K562 (cell line): ENCODE measurements around the gene GCSH. TPM values are rescaled to one million over a fixed set of nuclear protein-coding genes. Genes with fewer than 3 reads are reported as not detected.

ENCODE experiments used
- ATAC-seq: fragments of 200-7000 bp; cut with Tn5 transposase; 3 replicates; pipeline ENCODE4 v1.9.1; 2020; ENCODE audit warnings: moderate library complexity
- BruUV-seq: library from RNA; stranded (reverse); fragments of 400-500 nt; replicated peaks from 2 replicates; lab custom pipeline; 2021; lab: Mats Ljungman, UMichigan
- CTCF ChIA-PET: fragments of 300-600 bp; formaldehyde crosslinking; extraction: SDS; loops from one replicate; lab custom pipeline; 2021; ENCODE audit warnings: low intra/inter-chr PET ratio; lab: Yijun Ruan, JAX
- POLR2A ChIA-PET: fragments of 300-600, 350-650 bp; sonication (Branson Sonifier 250); formaldehyde crosslinking; extraction: SDS; loops from one replicate; lab custom pipeline; 2021; ENCODE audit warnings: antibody characterized with exemption, inconsistent platforms; lab: Yijun Ruan, JAX
- DNase-seq, 4 experiments: peaks; one replicate each; pipeline versions ENCODE4 v3.0.0 to v3.0.0-alpha.2; 2011 to 2018; ENCODE audit warnings: low spot score in 3 of 4, mixed read lengths in 3 of 4; ENCODE audit errors: extremely low read depth in 1 of 4
- FAIRE-seq: peaks from 2 replicates; lab custom pipeline; 2011; peaks lifted over from hg19 to GRCh38; lab: Jason Lieb, UNC
- H2AFZ ChIP-seq: 2 replicates; pipeline ENCODE4 v1.6.0; 2011; ENCODE audit warnings: low read depth, low read length, control low read depth, inconsistent platforms
- H3K27ac ChIP-seq: fragments of 200-600 bp; 3 replicates; pipeline ENCODE4 v1.8.0; 2011; ENCODE audit warnings: low read depth, mild to moderate bottlenecking, control low read depth, inconsistent platforms, low read length, moderate library complexity, mixed read lengths; ENCODE audit errors: extremely low read depth
- H3K27me3 ChIP-seq, 2 experiments: fragments of 300-600 bp in 1 of 2; 2 replicates in 1 of 2; 3 replicates in 1 of 2; pipeline versions ENCODE4 v1.6.0 to v1.8.0; 2011; ENCODE audit warnings: inconsistent platforms in 2 of 2, low read length in 2 of 2, mild to moderate bottlenecking in 1 of 2, mixed read lengths in 1 of 2, moderate library complexity in 1 of 2; ENCODE audit not compliant: control insufficient read depth in 2 of 2, insufficient read depth in 2 of 2
- H3K36me3 ChIP-seq: fragments of 300-600 bp; 3 replicates; pipeline ENCODE4 v1.8.0; 2011; ENCODE audit warnings: mild to moderate bottlenecking, low read length, inconsistent platforms; ENCODE audit not compliant: control insufficient read depth, insufficient read depth
- H3K4me1 ChIP-seq, 2 experiments: fragments of 200-600 bp in 1 of 2; replicated peaks in 1 of 2; 2 replicates in 1 of 2; 3 replicates in 1 of 2; pipeline versions ENCODE4 v1.5.1 to v1.8.0; 2011; ENCODE audit warnings: inconsistent platforms in 2 of 2, low read length in 2 of 2, mild to moderate bottlenecking in 1 of 2, mixed read lengths in 1 of 2, moderate library complexity in 1 of 2; ENCODE audit not compliant: control insufficient read depth in 2 of 2, insufficient read depth in 2 of 2
- H3K4me2 ChIP-seq: 2 replicates; pipeline ENCODE4 v1.6.1; 2011; ENCODE audit warnings: low read length, control low read depth, inconsistent platforms, mixed read lengths; ENCODE audit not compliant: insufficient read depth
- H3K4me3 ChIP-seq: fragments of 200-600 bp; sonication (generic), shearing (Covaris generic); 2 replicates; pipeline ENCODE4 v1.5.1; 2016; ENCODE audit warnings: control low read depth, inconsistent platforms
- H3K79me2 ChIP-seq: fragments of 200-600 bp; 3 replicates; pipeline ENCODE4 v1.8.0; 2011; ENCODE audit warnings: low read length, inconsistent platforms; ENCODE audit not compliant: control insufficient read depth, insufficient read depth
- H3K9ac ChIP-seq, 2 experiments: 2 replicates each; pipeline versions ENCODE4 v1.6.0 to v1.6.1; 2011; ENCODE audit warnings: low read depth in 2 of 2, low read length in 2 of 2, control low read depth in 1 of 2, inconsistent platforms in 1 of 2, mild to moderate bottlenecking in 1 of 2, mixed read lengths in 1 of 2; ENCODE audit not compliant: insufficient read depth in 1 of 2
- H3K9me1 ChIP-seq: one replicate; pipeline ENCODE4 v1.6.0; 2011; ENCODE audit warnings: inconsistent platforms, mild to moderate bottlenecking, low read length, moderate library complexity; ENCODE audit not compliant: control insufficient read depth, insufficient read depth
- H3K9me3 ChIP-seq: replicated peaks from 2 replicates; pipeline ENCODE4 v1.5.1; 2011; ENCODE audit warnings: low read depth, low read length, inconsistent platforms; ENCODE audit not compliant: control insufficient read depth, insufficient read depth
- H4K20me1 ChIP-seq: replicated peaks from 2 replicates; pipeline ENCODE4 v1.6.1; 2011; ENCODE audit warnings: low read length, inconsistent platforms, mixed read lengths; ENCODE audit not compliant: control insufficient read depth, insufficient read depth
- ATF3 ChIP-seq, 2 experiments: fragments of 450-650 bp in 1 of 2; sonication (generic) in 1 of 2; formaldehyde crosslinking in 1 of 2; IDR thresholded peaks in 1 of 2; conservative IDR thresholded peaks in 1 of 2; 2 replicates each; pipeline versions ENCODE4 v1.6.1 to v1.8.1; 2016 to 2023; ENCODE audit warnings: mild to moderate bottlenecking in 2 of 2, moderate library complexity in 2 of 2, inconsistent platforms in 1 of 2, missing genetic modification reagents in 1 of 2
- CTBP1 ChIP-seq: fragments of 450-650 bp; IDR thresholded peaks from 2 replicates; pipeline ENCODE4 v1.6.1; 2016; ENCODE audit warnings: borderline replicate concordance
- ETV5 ChIP-seq: sonication (generic); formaldehyde crosslinking; IDR thresholded peaks from 2 replicates; pipeline ENCODE4 v1.4.0; 2020; ENCODE audit warnings: low read depth, mild to moderate bottlenecking, missing genetic modification reagents
- HNRNPK ChIP-seq: fragments of 200-400 bp; formaldehyde crosslinking; IDR thresholded peaks from one replicate; pipeline ENCODE4 v1.6.1; 2018; ENCODE audit warnings: mild to moderate bottlenecking, low read depth, low read length; ENCODE audit not compliant: poor library complexity, severe bottlenecking
- KDM1A ChIP-seq, 2 experiments: fragments of 450-650 bp; IDR thresholded peaks; 2 replicates each; pipeline ENCODE4 v1.6.1; 2016; ENCODE audit warnings: mild to moderate bottlenecking in 2 of 2
- MCM2 ChIP-seq: fragments of 450-650 bp; IDR thresholded peaks from 2 replicates; pipeline ENCODE4 v1.6.1; 2017; ENCODE audit warnings: low read depth, mild to moderate bottlenecking
- TCF7 ChIP-seq: sonication (generic); IDR thresholded peaks from 2 replicates; pipeline ENCODE4 v1.6.1; 2016; ENCODE audit warnings: antibody characterized with exemption, borderline replicate concordance
- ZBTB5 ChIP-seq: fragments of 450-650 bp; IDR thresholded peaks from 2 replicates; pipeline ENCODE4 v1.6.1; 2017; ENCODE audit warnings: antibody characterized with exemption
- ZNF12 ChIP-seq: sonication (generic); formaldehyde crosslinking; IDR thresholded peaks from 2 replicates; pipeline ENCODE4 v1.4.0; 2020; ENCODE audit warnings: mild to moderate bottlenecking, missing genetic modification reagents
- ZNF311 ChIP-seq: fragments of 250-450 bp; sonication (Bioruptor Pico); IDR thresholded peaks from 2 replicates; pipeline ENCODE4 v1.4.0; 2020; ENCODE audit warnings: mild to moderate bottlenecking, moderate library complexity
- ZNF436 ChIP-seq: fragments of 250-450, 450-650 bp; sonication (Bioruptor Pico); formaldehyde crosslinking; IDR thresholded peaks from 2 replicates; pipeline ENCODE4 v1.7.0; 2020; ENCODE audit warnings: mild to moderate bottlenecking
- ZZZ3 ChIP-seq: fragments of 450-650 bp; IDR thresholded peaks from 2 replicates; pipeline ENCODE4 v1.6.1; 2016; ENCODE audit warnings: antibody characterized with exemption, mild to moderate bottlenecking, moderate library complexity
- WGBS: fragments of 100-300 bp; shearing (Covaris generic); methylation state at CpG from one replicate; pipeline ENCODE4 v1.1.6; 2016; ENCODE audit warnings: low coverage, mixed read lengths; ENCODE audit not compliant: insufficient coverage; ENCODE audit errors: missing lambda C conversion rate; 5-methylcytosine and 5-hydroxymethylcytosine counted together
- in situ Hi-C: fragments of 300-500 bp; cut with MboI; formaldehyde crosslinking; loops from 4 replicates; pipeline ENCODE4 v1.15.0; 2018; ENCODE audit warnings: inconsistent platforms, mixed read lengths
- intact Hi-C: fragments of 100-400 bp; cut with micrococcal nuclease; formaldehyde crosslinking; loops from 2 replicates; pipeline ENCODE4 v1.14.2; 2022
- polyA plus RNA-seq, 8 experiments: library from polyadenylated mRNA; depleted of rRNA in 4 of 8; stranded (reverse) in 5 of 8; unstranded in 3 of 8; fragments of >200 nt; fragmentation: Nextera tagmentation in 2 of 8; fragmentation: Illumina TruSeq in 1 of 8; extraction: Ambion mirVana in 2 of 8; extraction: Trizol in 1 of 8; gene quantifications; 2 replicates each; pipeline versions ENCODE4 v1.2.1 to v1.2.3, GENCODE V29; 2011 to 2014; ENCODE audit warnings: inconsistent platforms in 1 of 8, missing spikeins in 1 of 8
- total RNA-seq, 7 experiments: library from RNA; depleted of rRNA in 6 of 7; stranded (reverse); fragments of >200 nt in 6 of 7; fragmentation: Illumina TruSeq in 2 of 7; extraction: Trizol in 2 of 7; gene quantifications; 2 replicates each; pipeline versions ENCODE4 v1.2.1 to v1.2.3, GENCODE V29; 2011 to 2021; ENCODE audit warnings: low replicate concordance in 1 of 7
- TF ChIP-seq, protein P1 (sequence below): fragments of 250-450 bp; sonication (Bioruptor Pico); IDR thresholded peaks from 2 replicates; pipeline ENCODE4 v1.8.0; 2021; ENCODE audit warnings: borderline replicate concordance, mild to moderate bottlenecking, moderate library complexity; ENCODE audit not compliant: poor library complexity, severe bottlenecking

Gene GCSH
- total and polyA plus RNA-seq, 9 of the 15 experiments (the other 6 are each of a cell fraction or from before 2014, with no cell fraction given) = 35.0 to 121 (median 89.0) TPM

- in situ Hi-C loops (no loop called here), intact Hi-C loops (no loop called here)
- H3K36me3 ChIP-seq = no peaks in the 10 kb centered on the region
- H3K79me2 ChIP-seq = no peaks in the 10 kb centered on the region
- ATAC-seq (no peak), DNase-seq (no peak), FAIRE-seq (no peak)
- no TSS peak for BruUV-seq
- H4K20me1 ChIP-seq = no peaks in the 10 kb centered on the region
- H3K27ac ChIP-seq = no peak overlapping the region
- TF ChIP-seq, protein P1, sequence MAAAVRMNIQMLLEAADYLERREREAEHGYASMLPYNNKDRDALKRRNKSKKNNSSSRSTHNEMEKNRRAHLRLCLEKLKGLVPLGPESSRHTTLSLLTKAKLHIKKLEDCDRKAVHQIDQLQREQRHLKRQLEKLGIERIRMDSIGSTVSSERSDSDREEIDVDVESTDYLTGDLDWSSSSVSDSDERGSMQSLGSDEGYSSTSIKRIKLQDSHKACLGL (CRISPR knock-in tag) = no peak
- peak; percentile 97 for TF ChIP-seq ZNF12 (CRISPR knock-in tag)
- POLR2A ChIA-PET = no interaction called here
- H3K4me2 ChIP-seq = no peak overlapping the region
- WGBS = 50% methylated on average over 4 of the region's 4 CpGs
- H3K27me3 ChIP-seq = no peaks in the 10 kb centered on the region
- no peaks in the 10 kb centered on the region for H3K9me1 ChIP-seq
- peaks cover 3 to 6% of the 10 kb centered on the region in 2 experiments; a peak in 2 of 5 replicates for H3K4me1 ChIP-seq
- H3K9me3 ChIP-seq = no peaks in the 10 kb centered on the region
- no peak overlapping the region for H3K4me3 ChIP-seq
- H2AFZ ChIP-seq = no peak overlapping the region
- no peak overlapping the region for H3K9ac ChIP-seq
- CTCF ChIA-PET = no interaction called here
Measured at GRCh38 chr16:81069063-81069462, 27.1 kb downstream of the GCSH start.

- intact Hi-C loops = no loop called here
- DNase-seq (no peak), FAIRE-seq (no peak), ATAC-seq (no peak)
- Histone ChIP-seq H4K20me1 (no peaks in the 10 kb centered on the region), H3K27ac (no peak overlapping the region), H2AFZ (no peak overlapping the region), H3K4me2 (no peak overlapping the region), H3K9me1 (no peaks in the 10 kb centered on the region), H3K9me3 (no peaks in the 10 kb centered on the region), H3K9ac (no peak overlapping the region), H3K27me3 (no peaks in the 10 kb centered on the region), H3K4me1 (peaks cover 3 to 6% of the 10 kb centered on the region in 2 experiments; a peak in 3 of 5 replicates), H3K79me2 (no peaks in the 10 kb centered on the region), H3K4me3 (no peak overlapping the region), H3K36me3 (no peaks in the 10 kb centered on the region)
- in situ Hi-C loops = no loop called here
- ChIA-PET CTCF (no interaction called here), POLR2A (interaction anchor here (0.5 to 1.0 kb wide), 3 partner anchors 9 to 194 kb away, joined by 3 to 6 read pairs (median 3); partner anchors contain the start of gene C16orf46)
- no TSS peak for BruUV-seq
- WGBS = 22% methylated on average over 1 of the region's 1 CpG
- TF ChIP-seq ZNF436 (CRISPR knock-in tag) (no peak), TCF7 (no peak), ETV5 (CRISPR knock-in tag) (no peak), ZZZ3 (no peak), ATF3 (IDR thresholded peaks at IDR 0.05) (no peak), ATF3 (CRISPR knock-in tag; conservative IDR thresholded peaks at IDR 0.05) (no peak), ZBTB5 (no peak), KDM1A (IDR thresholded peaks at IDR 0.05) (no peak), ZNF311 (CRISPR knock-in tag) (no peak), CTBP1 (no peak), MCM2 (no peak), HNRNPK (no peak)
Measured at GRCh38 chr16:81067166-81067565, 29.0 kb downstream of the GCSH start.
